Tibial nerve (tissue), 4 donors: ENCODE measurements around the gene RRAGD.

ENCODE experiments used
- EP300 ChIP-seq, 2 donors: sonication (generic); formaldehyde crosslinking; IDR thresholded peaks; one replicate each; pipeline ENCODE4 v1.6.1; 2017; ENCODE audit warnings: antibody characterized with exemption in 2 of 2, mild to moderate bottlenecking in 1 of 2
- POLR2A ChIP-seq, 2 donors: fragments of 450-650 bp; IDR thresholded peaks; one replicate each; pipeline ENCODE4 v1.6.1; 2017; ENCODE audit warnings: antibody characterized with exemption in 2 of 2, mild to moderate bottlenecking in 2 of 2, moderate library complexity in 2 of 2
- TF ChIP-seq, protein P1 (sequence below), 5 experiments: fragments of 200-600 bp in 3 of 5; fragments of 450-650 bp in 2 of 5; sonication (generic) in 3 of 5; IDR thresholded peaks; one replicate each; pipeline ENCODE4 v1.5.1; 2016 to 2019; ENCODE audit warnings: antibody characterized with exemption in 5 of 5, mild to moderate bottlenecking in 3 of 5, moderate library complexity in 2 of 5

DNA sequence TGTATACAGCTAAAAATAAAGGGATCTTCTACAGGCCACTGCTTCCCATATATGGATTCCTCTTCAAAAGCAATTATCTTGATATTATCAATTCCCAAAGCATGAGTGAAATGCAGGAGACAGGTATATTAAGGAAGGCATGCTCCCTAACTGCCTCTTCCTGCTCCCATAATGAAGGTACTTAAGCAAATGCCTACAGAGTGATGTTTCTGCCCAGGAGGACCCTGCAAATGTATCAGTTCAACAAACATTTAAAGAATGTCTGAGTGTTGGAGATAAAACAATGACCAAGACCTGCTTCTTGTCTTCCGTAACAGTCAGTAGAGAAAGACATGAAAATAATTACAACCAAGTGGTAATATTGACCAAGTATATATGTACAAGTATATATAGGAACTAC, 63.7 kb downstream of the RRAGD start:
- TF ChIP-seq, protein P1, sequence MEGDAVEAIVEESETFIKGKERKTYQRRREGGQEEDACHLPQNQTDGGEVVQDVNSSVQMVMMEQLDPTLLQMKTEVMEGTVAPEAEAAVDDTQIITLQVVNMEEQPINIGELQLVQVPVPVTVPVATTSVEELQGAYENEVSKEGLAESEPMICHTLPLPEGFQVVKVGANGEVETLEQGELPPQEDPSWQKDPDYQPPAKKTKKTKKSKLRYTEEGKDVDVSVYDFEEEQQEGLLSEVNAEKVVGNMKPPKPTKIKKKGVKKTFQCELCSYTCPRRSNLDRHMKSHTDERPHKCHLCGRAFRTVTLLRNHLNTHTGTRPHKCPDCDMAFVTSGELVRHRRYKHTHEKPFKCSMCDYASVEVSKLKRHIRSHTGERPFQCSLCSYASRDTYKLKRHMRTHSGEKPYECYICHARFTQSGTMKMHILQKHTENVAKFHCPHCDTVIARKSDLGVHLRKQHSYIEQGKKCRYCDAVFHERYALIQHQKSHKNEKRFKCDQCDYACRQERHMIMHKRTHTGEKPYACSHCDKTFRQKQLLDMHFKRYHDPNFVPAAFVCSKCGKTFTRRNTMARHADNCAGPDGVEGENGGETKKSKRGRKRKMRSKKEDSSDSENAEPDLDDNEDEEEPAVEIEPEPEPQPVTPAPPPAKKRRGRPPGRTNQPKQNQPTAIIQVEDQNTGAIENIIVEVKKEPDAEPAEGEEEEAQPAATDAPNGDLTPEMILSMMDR (IDR thresholded peaks at IDR 0.05) = no peak
- TF ChIP-seq POLR2A (IDR thresholded peaks at IDR 0.05) = no peak
- no peak for TF ChIP-seq EP300 (IDR thresholded peaks at IDR 0.05)
